SH-SY5Y (cell line): ENCODE measurements around the gene DISC1.

Experiments used
- GATA2 ChIP-seq: IDR thresholded peaks from 2 replicates; pipeline ENCODE4 v1.6.1; 2011; ENCODE audit warnings: mild to moderate bottlenecking, low read depth, low read length
- GATA3 ChIP-seq: IDR thresholded peaks from 2 replicates; pipeline ENCODE4 v1.6.1; 2011; ENCODE audit warnings: low read depth, mild to moderate bottlenecking, low read length, moderate library complexity

DNA sequence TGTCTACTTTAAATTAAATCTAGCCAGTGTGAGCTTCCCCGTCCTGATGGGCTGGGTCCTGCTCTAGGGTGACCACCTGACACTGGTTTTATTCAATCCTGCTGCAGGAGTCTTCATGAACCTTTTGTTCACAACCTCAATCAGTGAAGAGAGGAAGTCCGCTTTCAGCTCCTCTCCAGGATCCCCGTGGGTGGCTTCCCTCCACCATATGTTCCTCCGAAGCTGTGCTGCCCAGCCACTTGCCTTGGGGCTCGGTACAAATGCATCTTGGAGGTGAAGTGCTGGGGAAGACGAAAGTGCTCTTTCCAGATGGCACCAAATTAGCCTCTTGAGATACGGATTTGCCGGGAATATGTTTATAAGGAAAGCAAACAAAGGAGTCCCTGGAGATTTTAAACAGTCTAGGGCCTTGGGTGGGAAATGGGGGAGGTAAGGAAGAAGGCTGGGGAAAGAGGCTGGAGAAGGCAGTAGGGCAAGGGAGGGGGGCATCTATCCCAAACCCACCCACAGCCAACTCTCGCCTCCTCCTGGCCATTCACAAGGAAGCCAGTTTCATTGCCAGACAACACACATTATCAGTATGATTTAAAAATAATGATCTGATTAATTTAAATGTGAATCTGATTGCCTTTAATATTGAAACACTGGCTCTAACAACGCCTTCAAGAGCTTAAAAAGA is 430.8 kb downstream of the DISC1 start:
- TF ChIP-seq GATA2 (no peak), GATA3 (no peak)
